GM18867 (cell line): Measurements from ENCODE around the gene NCAM1.
"Not testable (repeated sequence)": the region's sequence is repeated elsewhere in the genome, so short reads cannot be mapped to it uniquely, and the experiment has no call there.

Experiments
- ATAC-seq: cut with Tn5 transposase; IDR thresholded peaks from one replicate; pipeline ENCODE4 v1.9.1; 2021; ENCODE audit warnings: mild to moderate bottlenecking, moderate library complexity; ENCODE audit not compliant: unreplicated experiment

Gene NCAM1

DNA sequence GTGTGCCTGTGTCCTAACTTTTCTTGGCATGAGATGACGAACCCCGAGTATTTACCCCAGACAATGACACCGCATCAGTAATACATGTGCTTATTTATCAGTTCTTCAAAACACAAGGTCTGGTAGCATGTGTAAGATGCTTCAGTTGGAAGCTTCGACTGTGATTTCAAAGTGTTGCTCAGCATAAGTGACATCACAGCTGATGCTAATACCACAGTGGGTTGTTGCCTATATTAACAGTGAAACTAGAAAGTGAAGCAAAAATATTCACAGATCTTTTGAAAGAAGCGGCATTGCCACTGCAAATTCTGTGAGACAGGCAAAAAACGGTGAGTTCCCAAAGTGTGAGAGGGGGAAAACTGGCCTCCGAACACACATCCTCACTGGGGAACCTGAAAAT, 334.8 kb downstream of the NCAM1 start:
- no peak for ATAC-seq

GRCh38 chr11:113296447-113297205, 335.4 kb downstream of the NCAM1 start:
- no peak for ATAC-seq

GRCh38 chr11:113298496-113298895, 337.3 kb downstream of the NCAM1 start:
- ATAC-seq, result not testable (repeated sequence)

DNA sequence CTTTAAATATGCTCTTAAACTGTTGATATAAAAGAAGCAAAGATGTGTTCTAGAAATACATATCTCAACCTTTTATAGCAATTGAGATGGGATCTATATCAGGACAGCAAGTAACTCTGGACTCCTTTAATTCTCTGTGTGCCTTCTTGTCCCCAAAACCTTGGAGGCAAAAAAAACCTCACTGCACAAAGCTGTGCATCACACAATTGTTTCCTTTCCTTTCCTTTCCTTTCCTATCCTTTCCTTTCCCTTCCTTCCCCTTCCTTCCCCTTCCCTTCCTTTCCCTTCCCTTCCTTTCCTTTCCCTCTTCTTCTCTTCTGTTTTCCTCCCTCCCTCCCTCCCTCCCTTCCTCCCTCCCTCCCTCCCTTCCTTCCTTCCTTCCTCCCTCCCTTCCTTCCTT, 343.7 kb downstream of the NCAM1 start:
- ATAC-seq, result no peak

DNA sequence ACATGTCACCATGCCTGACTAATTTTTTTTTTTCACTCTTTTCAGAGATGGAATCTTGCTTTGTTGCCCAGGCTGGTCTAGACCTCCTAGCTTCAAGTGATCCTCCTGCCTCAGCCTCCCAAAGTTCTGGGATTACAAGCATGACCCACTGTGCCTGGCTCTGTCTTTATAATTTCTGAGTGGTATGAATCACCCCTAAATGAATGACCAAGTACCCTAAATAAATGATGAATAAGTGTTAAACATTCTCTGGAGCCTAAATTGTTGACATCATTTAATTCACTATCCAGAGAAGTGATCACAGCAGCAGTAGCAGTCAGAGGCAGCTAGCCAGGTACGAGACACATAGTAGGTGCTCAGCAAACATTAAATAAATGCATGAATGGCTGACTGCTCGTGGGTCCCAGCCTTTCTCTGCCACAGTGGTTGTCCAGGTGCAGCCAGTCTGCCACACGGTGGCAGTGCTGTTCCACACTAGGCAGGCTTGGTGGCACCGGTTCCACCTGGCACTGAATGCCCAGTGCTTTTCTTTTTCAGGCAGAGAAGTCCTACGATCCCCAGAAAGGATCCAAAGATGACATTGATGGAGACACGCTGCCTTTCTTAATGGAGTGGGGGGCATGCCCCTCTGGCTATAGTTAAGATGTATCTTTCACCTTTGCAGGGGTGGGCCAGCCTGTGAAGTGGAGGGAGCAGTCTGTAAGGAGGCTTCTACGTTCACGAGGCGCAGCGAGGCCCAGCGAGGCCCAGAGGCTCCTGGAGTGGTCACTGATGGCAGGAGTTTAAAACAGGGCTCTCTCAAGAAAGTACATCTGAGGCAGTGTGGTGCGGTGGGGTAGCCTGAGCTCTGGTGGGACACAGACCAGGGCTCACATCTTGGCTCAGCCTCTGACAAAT, 344.5 kb downstream of the NCAM1 start:
- ATAC-seq, result peak; percentile 86

DNA sequence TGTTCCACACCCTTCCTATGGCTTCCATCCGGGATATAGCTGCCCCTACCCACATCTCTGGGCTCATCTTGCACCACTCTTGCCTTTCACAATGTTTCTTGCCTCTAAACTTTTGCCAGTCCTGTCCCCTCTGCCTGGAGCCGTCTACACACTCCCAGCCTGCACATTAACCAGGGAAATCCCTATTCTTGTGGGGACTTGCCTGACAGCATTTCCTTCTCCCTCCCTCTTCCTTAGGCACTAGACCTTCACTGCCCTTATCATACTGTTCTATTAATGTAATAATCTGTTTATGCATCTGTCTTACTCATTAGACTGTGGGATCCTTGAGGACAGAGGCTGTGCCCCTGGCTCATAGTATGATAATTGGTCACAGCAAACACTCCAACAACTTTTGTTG, 347.4 kb downstream of the NCAM1 start:
- no peak for ATAC-seq

DNA sequence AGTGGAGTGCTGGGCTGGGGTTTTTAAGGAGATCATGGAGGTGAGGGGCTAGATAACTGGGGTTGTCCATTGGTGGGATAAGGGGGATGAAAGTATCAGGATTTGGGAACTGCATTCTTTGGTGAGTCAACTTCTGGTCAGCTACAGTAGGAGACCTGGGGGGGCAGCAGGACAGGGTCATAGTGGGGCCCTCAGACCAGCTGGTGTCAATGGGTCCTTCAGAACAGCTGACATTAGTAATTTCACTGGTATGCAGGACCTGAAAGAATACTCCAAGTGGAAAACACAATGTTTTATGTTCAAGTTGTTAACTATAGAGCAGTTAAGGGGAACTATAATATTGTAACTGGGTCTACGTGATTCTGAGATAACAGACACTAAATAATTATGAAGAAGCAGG, 350.3 kb downstream of the NCAM1 start:
- ATAC-seq, result no peak

DNA sequence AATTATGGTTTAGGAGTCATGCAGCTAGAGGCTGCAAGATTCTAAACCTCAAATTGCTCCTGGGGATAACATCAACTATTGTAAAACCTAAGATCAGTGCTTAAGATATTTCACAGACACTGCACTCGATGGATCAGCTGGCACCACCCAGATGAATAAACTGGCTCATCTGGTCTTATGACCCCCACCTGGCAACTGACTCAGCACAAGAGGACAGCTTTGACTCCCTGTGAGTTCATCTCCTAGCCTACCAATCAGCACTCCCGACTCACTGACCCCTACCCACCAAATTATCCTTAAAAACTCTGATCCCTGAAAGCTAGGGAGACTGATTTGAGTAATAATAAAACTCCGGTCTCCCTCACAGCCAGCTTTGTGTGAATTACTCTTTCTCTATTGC, 352.4 kb downstream of the NCAM1 start:
- ATAC-seq, result no peak

- no peak for ATAC-seq
Measured at GRCh38 chr11:113314065-113314388, 352.8 kb downstream of the NCAM1 start.

DNA sequence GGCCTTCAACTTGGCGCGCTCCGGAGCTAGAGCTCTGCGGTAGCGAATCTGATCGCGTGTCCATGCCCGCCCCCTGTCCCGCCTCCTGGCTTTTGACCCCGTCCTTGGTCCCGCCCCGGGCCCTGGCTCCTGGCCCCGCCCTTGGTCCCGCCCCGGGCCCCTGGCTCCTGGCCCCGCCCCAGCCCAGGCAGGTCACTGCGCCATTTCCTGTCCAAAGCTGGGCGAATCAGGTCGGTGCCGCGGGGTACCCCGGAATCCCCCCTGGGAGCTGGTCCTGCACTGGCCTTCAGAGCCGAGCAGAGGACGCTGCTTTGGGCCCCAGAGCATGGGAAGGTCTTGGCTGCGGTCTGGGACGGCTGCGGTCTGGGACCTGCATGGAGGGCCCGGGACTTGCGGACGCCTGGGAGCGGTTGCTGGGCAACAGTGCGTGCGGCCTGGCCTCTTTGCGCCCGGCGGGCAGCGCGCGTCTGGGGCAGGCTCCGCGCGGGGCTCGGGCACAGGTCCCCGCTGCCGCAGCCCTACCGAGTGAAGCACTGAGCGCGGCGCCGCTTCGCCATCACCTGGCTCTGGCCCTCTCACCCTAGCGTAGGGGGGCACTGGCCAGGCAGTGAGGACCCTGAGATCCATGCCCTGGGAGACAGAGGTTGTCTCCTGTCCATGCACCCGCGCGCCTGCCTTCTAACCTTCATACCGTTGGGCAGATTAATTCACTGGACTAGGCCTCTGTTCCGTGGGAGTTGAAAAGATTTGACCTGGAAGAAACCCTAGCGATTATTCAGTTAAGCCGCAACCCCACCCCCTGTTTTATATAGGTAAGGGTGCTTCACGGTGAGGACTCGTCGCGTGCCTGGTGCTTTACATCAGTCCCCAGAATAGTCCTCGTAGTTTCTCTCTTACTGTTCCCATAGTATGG, 353.4 kb downstream of the NCAM1 start, which contains the start of gene TTC12:
TTC12 (plus strand) TSS at position 195 of the 913 bp plus-strand sequence. CDS start 1,675 bp downstream, outside the sequence.
- peak; percentile 98 for ATAC-seq

DNA sequence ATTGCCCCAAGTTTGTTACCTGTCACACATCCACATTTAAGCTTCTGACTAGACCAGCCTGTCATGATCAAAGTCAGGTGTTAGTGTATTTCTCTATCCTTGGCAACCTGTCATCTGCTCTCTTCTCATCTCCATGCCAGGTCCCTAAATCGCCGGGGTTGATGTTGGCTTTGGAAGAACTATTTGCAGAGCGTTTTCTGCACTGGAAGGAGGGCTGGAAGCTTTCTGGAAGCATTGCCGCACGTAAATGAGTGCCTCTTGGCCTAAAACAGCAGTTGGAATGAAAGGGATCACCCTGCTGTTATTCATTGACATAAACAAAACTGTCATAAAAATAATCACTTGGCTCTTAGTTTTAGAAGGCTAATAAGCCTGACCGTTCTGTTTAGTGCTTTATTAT, 354.6 kb downstream of the NCAM1 start:
- no peak for ATAC-seq

- ATAC-seq, result no peak
Measured at GRCh38 chr11:113316256-113316655, 355.0 kb downstream of the NCAM1 start.

DNA sequence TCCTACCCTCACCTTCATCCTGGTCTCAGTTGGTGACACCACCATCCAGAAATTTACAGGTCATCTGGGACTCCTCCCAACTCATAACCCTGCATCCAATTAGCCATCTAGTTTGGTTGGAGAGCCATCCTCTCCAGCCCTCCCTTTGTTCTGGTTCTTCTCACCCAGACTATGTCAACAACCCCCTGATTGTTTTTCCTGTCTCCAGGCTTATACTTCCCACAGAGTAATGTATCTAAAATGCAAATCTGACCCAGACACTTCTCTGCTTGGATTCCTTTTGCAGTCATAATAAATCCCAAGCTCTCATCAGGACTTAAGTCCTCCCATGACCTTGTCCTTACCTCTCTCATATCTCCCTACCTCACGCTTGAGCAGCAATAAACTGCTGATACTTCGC, 356.1 kb downstream of the NCAM1 start:
- no peak for ATAC-seq

DNA sequence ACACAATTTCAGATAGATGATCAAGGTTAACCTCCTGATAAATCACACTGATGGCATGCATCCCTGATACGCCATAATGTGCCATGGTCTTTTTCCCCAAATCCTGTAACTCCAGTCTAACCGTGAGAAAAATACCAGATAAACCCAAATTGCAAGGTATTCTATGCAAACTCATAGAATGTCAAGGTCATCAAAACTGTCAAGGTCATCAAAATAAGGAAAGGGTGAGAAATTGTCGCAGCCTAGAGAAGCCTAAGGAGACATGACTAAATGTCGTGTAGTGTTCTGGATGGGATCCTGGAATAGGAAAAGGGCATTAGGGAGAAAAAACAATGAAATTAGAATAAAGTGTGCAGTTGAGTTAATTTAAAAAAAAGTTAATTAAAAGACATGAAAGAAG, 357.9 kb downstream of the NCAM1 start:
- ATAC-seq, result no peak

- no peak for ATAC-seq
Measured at GRCh38 chr11:113322158-113322557, 360.9 kb downstream of the NCAM1 start.

GRCh38 chr11:113324250-113324649, 363.0 kb downstream of the NCAM1 start:
- no peak for ATAC-seq
